NCI-H1417 treated with DMSO at 0.1 percent for 48 hours (cell line): Measurements from ENCODE around the gene PSG1.
"Not testable (repeated sequence)": the region's sequence is repeated elsewhere in the genome, so short reads cannot be mapped to it uniquely, and the experiment has no call there.

ENCODE experiments used
- DNase-seq: peaks from one replicate; lab custom pipeline; 2025; lab: John Stamatoyannopoulos, UW

The PSG1 gene

GRCh38 chr19:42819960-42820650 lies 59.4 kb downstream of the PSG1 start:
- DNase-seq: not testable (repeated sequence)

GRCh38 chr19:42816894-42817293 lies 62.6 kb downstream of the PSG1 start:
- no peak for DNase-seq
